GM23338 (cell line): ENCODE results near the gene MYOM1. TPM values are rescaled to one million over a fixed set of nuclear protein-coding genes. Genes with fewer than 3 reads are reported as not detected.

Experiments
- ATAC-seq: fragments of 200-7000 bp; cut with Tn5 transposase; 3 replicates; pipeline ENCODE4 v1.9.1; 2020
- DNase-seq: peaks from one replicate; pipeline ENCODE4 v3.0.0-alpha.2; 2015; ENCODE audit warnings: low spot score
- H2AFZ ChIP-seq: fragments of 200-600 bp; sonication (generic); 2 replicates; pipeline ENCODE4 v1.8.0; 2016; ENCODE audit warnings: antibody characterized with exemption, mild to moderate bottlenecking, moderate library complexity
- H3F3A ChIP-seq: fragments of 200-600 bp; sonication (generic); replicated peaks from 2 replicates; pipeline ENCODE4 v1.8.0; 2017; ENCODE audit warnings: antibody characterized with exemption, mixed run types, low read depth
- H3K27ac ChIP-seq: fragments of 200-600 bp; sonication (generic); 2 replicates; pipeline ENCODE4 v1.6.1; 2016; ENCODE audit warnings: low read depth
- H3K27me3 ChIP-seq: fragments of 200-600 bp; sonication (generic); 2 replicates; pipeline ENCODE4 v1.8.0; 2016; ENCODE audit warnings: mild to moderate bottlenecking, mixed run types, moderate library complexity; ENCODE audit not compliant: insufficient read depth
- H3K36me3 ChIP-seq: fragments of 200-600 bp; sonication (generic); 2 replicates; pipeline ENCODE4 v1.8.0; 2016; ENCODE audit warnings: mild to moderate bottlenecking; ENCODE audit not compliant: insufficient read depth
- H3K4me1 ChIP-seq: fragments of 200-600 bp; sonication (generic); 2 replicates; pipeline ENCODE4 v1.8.0; 2016; ENCODE audit warnings: mild to moderate bottlenecking, moderate library complexity; ENCODE audit not compliant: insufficient read depth
- H3K4me2 ChIP-seq: fragments of 200-600 bp; sonication (generic); 2 replicates; pipeline ENCODE4 v1.7.1; 2017; ENCODE audit warnings: mixed run types
- H3K4me3 ChIP-seq: fragments of 200-600 bp; sonication (generic); 2 replicates; pipeline ENCODE4 v1.6.1; 2016; ENCODE audit warnings: mixed run types
- H3K79me2 ChIP-seq: fragments of 200-600 bp; sonication (generic); replicated peaks from 2 replicates; pipeline ENCODE4 v1.8.0; 2017; ENCODE audit warnings: mild to moderate bottlenecking; ENCODE audit not compliant: insufficient read depth
- H3K9me2 ChIP-seq: fragments of 200-600 bp; sonication (generic); 2 replicates; pipeline ENCODE4 v1.8.0; 2017; ENCODE audit not compliant: insufficient read depth
- H4K20me1 ChIP-seq: fragments of 200-600 bp; sonication (generic); replicated peaks from 2 replicates; pipeline ENCODE4 v1.8.0; 2017; ENCODE audit warnings: mild to moderate bottlenecking; ENCODE audit not compliant: insufficient read depth
- H3K27ac Mint-ChIP-seq: 2 replicates; pipeline ENCODE4 v1.8.0; 2020; ENCODE audit warnings: inconsistent platforms, mild to moderate bottlenecking, moderate library complexity, mixed read lengths
- H3K27me3 Mint-ChIP-seq: 3 replicates; pipeline ENCODE4 v1.8.0; 2022; ENCODE audit warnings: low read depth, mild to moderate bottlenecking, moderate library complexity, mixed read lengths, inconsistent platforms; ENCODE audit not compliant: insufficient read depth, poor library complexity
- H3K36me3 Mint-ChIP-seq: 3 replicates; pipeline ENCODE4 v1.8.0; 2021; ENCODE audit warnings: low read depth, mild to moderate bottlenecking, inconsistent platforms, moderate library complexity, mixed read lengths
- H3K4me1 Mint-ChIP-seq: 3 replicates; pipeline ENCODE4 v1.8.0; 2020; ENCODE audit warnings: mild to moderate bottlenecking, inconsistent platforms, mixed read lengths
- H3K4me3 Mint-ChIP-seq: 3 replicates; pipeline ENCODE4 v1.8.0; 2021; ENCODE audit warnings: moderate library complexity, mild to moderate bottlenecking, inconsistent platforms, mixed read lengths
- H3K9me3 Mint-ChIP-seq: 3 replicates; pipeline ENCODE4 v1.8.0; 2020; ENCODE audit warnings: moderate library complexity, mild to moderate bottlenecking, inconsistent platforms, mixed read lengths
- CREB1 ChIP-seq: fragments of 250-450 bp; sonication (Bioruptor Pico); IDR thresholded peaks from 2 replicates; pipeline ENCODE4 v1.5.0; 2020; ENCODE audit warnings: low read depth, mild to moderate bottlenecking, moderate library complexity
- EZH2phosphoT487 ChIP-seq: fragments of 200-600 bp; sonication (generic); IDR thresholded peaks from one replicate; pipeline ENCODE4 v1.8.1; 2018; ENCODE audit warnings: antibody characterized with exemption; ENCODE audit not compliant: unreplicated experiment
- JUNB ChIP-seq: IDR thresholded peaks from one replicate; pipeline ENCODE4 v1.6.1; 2016; ENCODE audit warnings: antibody characterized with exemption; ENCODE audit not compliant: unreplicated experiment
- NANOG ChIP-seq: IDR thresholded peaks from 2 replicates; pipeline ENCODE4 v1.6.1; 2016; ENCODE audit warnings: antibody characterized with exemption, borderline replicate concordance
- STAT1 ChIP-seq: IDR thresholded peaks from one replicate; pipeline ENCODE4 v1.6.1; 2016; ENCODE audit warnings: antibody characterized with exemption; ENCODE audit not compliant: unreplicated experiment
- ZNF114 ChIP-seq: fragments of 250-450 bp; sonication (Bioruptor Pico); IDR thresholded peaks from 2 replicates; pipeline ENCODE4 v1.5.0; 2020; ENCODE audit warnings: mild to moderate bottlenecking, moderate library complexity
- ZNF331 ChIP-seq: fragments of 250-450 bp; sonication (Bioruptor Pico); IDR thresholded peaks from 2 replicates; pipeline ENCODE4 v1.5.0; 2020; ENCODE audit warnings: low read depth, mild to moderate bottlenecking, moderate library complexity
- polyA plus RNA-seq: library from polyadenylated mRNA; unstranded; fragments of >200 nt; fragmentation: Nextera tagmentation; extraction: Ambion mirVana; gene quantifications from 2 replicates; pipeline ENCODE4 v1.2.1, GENCODE V29; 2016
- total RNA-seq: library from RNA; depleted of rRNA; stranded (reverse); fragments of >200 nt; shearing (Covaris generic); gene quantifications from 2 replicates; pipeline ENCODE4 v1.2.3, GENCODE V29; 2014
- TF ChIP-seq, protein P1 (sequence below), 2 experiments: fragments of 200-600 bp in 1 of 2; sonication (generic) in 1 of 2; conservative IDR thresholded peaks; 2 replicates each; pipeline versions ENCODE4 v1.5.1 to v1.6.1; 2016 to 2017; ENCODE audit warnings: antibody characterized with exemption in 2 of 2, low read depth in 2 of 2, mild to moderate bottlenecking in 2 of 2, moderate library complexity in 1 of 2
- TF ChIP-seq, protein P2 (sequence below): IDR thresholded peaks from one replicate; pipeline ENCODE4 v1.6.1; 2018; ENCODE audit warnings: antibody characterized with exemption; ENCODE audit not compliant: unreplicated experiment
- TF ChIP-seq, protein P3 (sequence below): IDR thresholded peaks from 2 replicates; pipeline ENCODE4 v1.6.1; 2016; ENCODE audit warnings: antibody characterized with exemption

MYOM1 gene
- total and polyA plus RNA-seq, 2 experiments from 2014 or later = 0.27 to 0.38 TPM

DNA sequence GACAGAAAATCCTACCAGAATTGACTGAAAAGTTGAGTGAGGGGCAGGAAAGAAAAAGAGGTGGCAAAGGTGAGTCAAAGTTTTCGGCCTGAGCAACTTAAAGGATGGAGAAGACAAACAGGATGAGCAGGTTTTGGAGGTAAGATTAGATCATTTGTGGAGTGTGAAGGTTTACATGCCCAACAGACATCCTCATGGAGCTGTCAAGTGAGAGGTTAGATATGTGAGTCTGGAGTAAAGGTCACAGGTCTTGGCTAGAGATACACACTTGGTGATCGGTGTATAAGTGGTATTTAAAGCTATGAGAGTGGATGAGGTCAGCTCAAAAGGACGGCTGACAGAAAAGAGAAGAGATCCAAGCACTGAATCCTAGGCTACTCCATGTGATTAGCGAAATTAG is 16.7 kb upstream of the MYOM1 start:
- ATAC-seq = no peak
- no peak overlapping the region for H3K27ac Mint-ChIP-seq

DNA sequence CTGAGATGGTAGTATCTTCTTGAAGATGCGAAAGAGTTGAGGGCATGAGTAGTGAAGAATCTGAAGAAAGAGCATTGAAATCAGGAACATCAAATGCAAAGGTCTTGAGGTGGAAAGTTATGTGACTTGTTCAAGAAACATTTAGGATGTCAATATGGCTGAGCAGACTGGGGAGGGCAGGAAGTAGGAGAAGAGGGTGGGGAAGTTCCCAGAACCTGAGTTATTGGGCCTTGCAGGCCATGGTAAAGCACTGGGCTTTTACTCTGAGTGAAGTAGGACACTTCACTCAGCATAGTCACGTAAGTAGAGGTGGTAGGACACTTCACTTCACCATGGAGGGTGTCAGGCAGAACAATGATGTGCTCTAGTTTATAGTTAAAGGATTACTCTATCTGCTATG is 16.1 kb upstream of the MYOM1 start:
- H4K20me1 ChIP-seq = no peaks in the 10 kb centered on the region
- no peaks in the 10 kb centered on the region for H3K27me3 ChIP-seq
- H3K79me2 ChIP-seq = no peaks in the 10 kb centered on the region
- 0 out of 2 replicates have a peak, but pooled peaks cover 14% of the 10 kb centered on the region for H3K9me2 ChIP-seq
- H3K9me3 Mint-ChIP-seq = peaks cover 25% of the 10 kb centered on the region
- no peak overlapping the region for H3K4me2 ChIP-seq
- H3K4me1 ChIP-seq = no peaks in the 10 kb centered on the region
- H3K36me3 ChIP-seq = no peaks in the 10 kb centered on the region
- no peak overlapping the region for H2AFZ ChIP-seq
- H3K36me3 Mint-ChIP-seq = peaks cover 24% of the 10 kb centered on the region
- no peak for DNase-seq
- ATAC-seq = no peak
- peaks cover 4% of the 10 kb centered on the region for H3K4me1 Mint-ChIP-seq
- no peak overlapping the region for H3K27ac ChIP-seq
- H3K4me3 ChIP-seq = no peak overlapping the region
- no peaks in the 10 kb centered on the region for H3F3A ChIP-seq
- no peak overlapping the region for H3K27ac Mint-ChIP-seq
- no peaks in the 10 kb centered on the region for H3K27me3 Mint-ChIP-seq
- H3K4me3 Mint-ChIP-seq = no peak overlapping the region
- TF ChIP-seq, protein P1, sequence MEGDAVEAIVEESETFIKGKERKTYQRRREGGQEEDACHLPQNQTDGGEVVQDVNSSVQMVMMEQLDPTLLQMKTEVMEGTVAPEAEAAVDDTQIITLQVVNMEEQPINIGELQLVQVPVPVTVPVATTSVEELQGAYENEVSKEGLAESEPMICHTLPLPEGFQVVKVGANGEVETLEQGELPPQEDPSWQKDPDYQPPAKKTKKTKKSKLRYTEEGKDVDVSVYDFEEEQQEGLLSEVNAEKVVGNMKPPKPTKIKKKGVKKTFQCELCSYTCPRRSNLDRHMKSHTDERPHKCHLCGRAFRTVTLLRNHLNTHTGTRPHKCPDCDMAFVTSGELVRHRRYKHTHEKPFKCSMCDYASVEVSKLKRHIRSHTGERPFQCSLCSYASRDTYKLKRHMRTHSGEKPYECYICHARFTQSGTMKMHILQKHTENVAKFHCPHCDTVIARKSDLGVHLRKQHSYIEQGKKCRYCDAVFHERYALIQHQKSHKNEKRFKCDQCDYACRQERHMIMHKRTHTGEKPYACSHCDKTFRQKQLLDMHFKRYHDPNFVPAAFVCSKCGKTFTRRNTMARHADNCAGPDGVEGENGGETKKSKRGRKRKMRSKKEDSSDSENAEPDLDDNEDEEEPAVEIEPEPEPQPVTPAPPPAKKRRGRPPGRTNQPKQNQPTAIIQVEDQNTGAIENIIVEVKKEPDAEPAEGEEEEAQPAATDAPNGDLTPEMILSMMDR (conservative IDR thresholded peaks at IDR 0.05; ENCODE audit: low read depth in 2 of 2) = no peak
- TF ChIP-seq, protein P2, sequence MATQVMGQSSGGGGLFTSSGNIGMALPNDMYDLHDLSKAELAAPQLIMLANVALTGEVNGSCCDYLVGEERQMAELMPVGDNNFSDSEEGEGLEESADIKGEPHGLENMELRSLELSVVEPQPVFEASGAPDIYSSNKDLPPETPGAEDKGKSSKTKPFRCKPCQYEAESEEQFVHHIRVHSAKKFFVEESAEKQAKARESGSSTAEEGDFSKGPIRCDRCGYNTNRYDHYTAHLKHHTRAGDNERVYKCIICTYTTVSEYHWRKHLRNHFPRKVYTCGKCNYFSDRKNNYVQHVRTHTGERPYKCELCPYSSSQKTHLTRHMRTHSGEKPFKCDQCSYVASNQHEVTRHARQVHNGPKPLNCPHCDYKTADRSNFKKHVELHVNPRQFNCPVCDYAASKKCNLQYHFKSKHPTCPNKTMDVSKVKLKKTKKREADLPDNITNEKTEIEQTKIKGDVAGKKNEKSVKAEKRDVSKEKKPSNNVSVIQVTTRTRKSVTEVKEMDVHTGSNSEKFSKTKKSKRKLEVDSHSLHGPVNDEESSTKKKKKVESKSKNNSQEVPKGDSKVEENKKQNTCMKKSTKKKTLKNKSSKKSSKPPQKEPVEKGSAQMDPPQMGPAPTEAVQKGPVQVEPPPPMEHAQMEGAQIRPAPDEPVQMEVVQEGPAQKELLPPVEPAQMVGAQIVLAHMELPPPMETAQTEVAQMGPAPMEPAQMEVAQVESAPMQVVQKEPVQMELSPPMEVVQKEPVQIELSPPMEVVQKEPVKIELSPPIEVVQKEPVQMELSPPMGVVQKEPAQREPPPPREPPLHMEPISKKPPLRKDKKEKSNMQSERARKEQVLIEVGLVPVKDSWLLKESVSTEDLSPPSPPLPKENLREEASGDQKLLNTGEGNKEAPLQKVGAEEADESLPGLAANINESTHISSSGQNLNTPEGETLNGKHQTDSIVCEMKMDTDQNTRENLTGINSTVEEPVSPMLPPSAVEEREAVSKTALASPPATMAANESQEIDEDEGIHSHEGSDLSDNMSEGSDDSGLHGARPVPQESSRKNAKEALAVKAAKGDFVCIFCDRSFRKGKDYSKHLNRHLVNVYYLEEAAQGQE = no peak
- TF ChIP-seq, protein P3, sequence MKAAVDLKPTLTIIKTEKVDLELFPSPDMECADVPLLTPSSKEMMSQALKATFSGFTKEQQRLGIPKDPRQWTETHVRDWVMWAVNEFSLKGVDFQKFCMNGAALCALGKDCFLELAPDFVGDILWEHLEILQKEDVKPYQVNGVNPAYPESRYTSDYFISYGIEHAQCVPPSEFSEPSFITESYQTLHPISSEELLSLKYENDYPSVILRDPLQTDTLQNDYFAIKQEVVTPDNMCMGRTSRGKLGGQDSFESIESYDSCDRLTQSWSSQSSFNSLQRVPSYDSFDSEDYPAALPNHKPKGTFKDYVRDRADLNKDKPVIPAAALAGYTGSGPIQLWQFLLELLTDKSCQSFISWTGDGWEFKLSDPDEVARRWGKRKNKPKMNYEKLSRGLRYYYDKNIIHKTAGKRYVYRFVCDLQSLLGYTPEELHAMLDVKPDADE = no peak
- TF ChIP-seq CREB1 (CRISPR knock-in tag) = no peak

More for the DNA sequence above, 16.7 kb upstream of the MYOM1 start:
- no peak for DNase-seq
- Mint-ChIP-seq H3K4me3 (no peak overlapping the region), H3K9me3 (peaks cover 31% of the 10 kb centered on the region), H3K27me3 (no peaks in the 10 kb centered on the region), H3K36me3 (peaks cover 30% of the 10 kb centered on the region), H3K4me1 (no peaks in the 10 kb centered on the region)
- no peak overlapping the region for H2AFZ ChIP-seq
- no peaks in the 10 kb centered on the region for H3K4me1 ChIP-seq
- 0 out of 2 replicates have a peak, but pooled peaks cover 14% of the 10 kb centered on the region for H3K9me2 ChIP-seq
- H4K20me1 ChIP-seq = no peaks in the 10 kb centered on the region
- H3F3A ChIP-seq = no peaks in the 10 kb centered on the region
- no peak overlapping the region for H3K4me2 ChIP-seq
- H3K36me3 ChIP-seq = no peaks in the 10 kb centered on the region
- H3K27me3 ChIP-seq = no peaks in the 10 kb centered on the region
- no peaks in the 10 kb centered on the region for H3K79me2 ChIP-seq
- H3K27ac ChIP-seq = no peak overlapping the region
- no peak overlapping the region for H3K4me3 ChIP-seq
- TF ChIP-seq ZNF331 (CRISPR knock-in tag) (no peak), NANOG (no peak), EZH2phosphoT487 (no peak), ZNF114 (CRISPR knock-in tag) (no peak), JUNB (no peak), STAT1 (no peak)
- TF ChIP-seq, protein P3 = no peak
- TF ChIP-seq, protein P1 (conservative IDR thresholded peaks at IDR 0.05; ENCODE audit: low read depth in 2 of 2) = no peak
